ENCODE results near the gene STAC3.

DNA sequence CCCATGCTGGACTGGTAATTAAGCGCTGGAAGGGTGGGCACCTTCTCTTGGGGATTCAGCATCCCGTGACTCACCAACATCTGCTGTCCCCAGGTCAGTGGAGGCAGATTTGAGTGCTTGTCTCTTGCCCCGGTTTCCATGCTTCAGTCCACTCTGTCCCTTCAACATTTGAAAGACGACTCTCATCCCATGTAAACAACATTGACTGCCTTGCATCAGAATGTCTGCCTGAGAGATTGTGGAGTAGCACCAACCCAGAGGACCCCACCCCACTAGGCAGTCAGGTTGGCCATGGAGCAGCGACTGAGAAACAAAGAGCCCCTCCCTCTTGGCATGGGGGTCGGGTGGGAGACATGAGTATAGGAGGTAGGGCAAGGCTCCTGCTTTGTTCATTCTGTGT lies 4.9 kb upstream of the STAC3 start:
- TF ChIP-seq POLR2AphosphoS5 (IDR thresholded peaks at IDR 0.05; ENCODE audit: low read depth, low read length) = no peak
- no peak for TF ChIP-seq POLR2A (IDR thresholded peaks at IDR 0.05; ENCODE audit: low read depth, low read length)
- no peak for TF ChIP-seq POU2F2 (IDR thresholded peaks at IDR 0.05; ENCODE audit: low read depth, low read length)
- no peak for TF ChIP-seq TAF1 (IDR thresholded peaks at IDR 0.05; ENCODE audit: low read depth, low read length)
